GM12801 (cell line): ENCODE results near the gene OBP2B.

Experiments
- TF ChIP-seq, protein P1 (sequence below): IDR thresholded peaks from one replicate; pipeline ENCODE4 v1.5.1; 2011; ENCODE audit warnings: control low read depth; ENCODE audit not compliant: insufficient read length; ENCODE audit errors: extremely low read depth

The OBP2B gene

DNA sequence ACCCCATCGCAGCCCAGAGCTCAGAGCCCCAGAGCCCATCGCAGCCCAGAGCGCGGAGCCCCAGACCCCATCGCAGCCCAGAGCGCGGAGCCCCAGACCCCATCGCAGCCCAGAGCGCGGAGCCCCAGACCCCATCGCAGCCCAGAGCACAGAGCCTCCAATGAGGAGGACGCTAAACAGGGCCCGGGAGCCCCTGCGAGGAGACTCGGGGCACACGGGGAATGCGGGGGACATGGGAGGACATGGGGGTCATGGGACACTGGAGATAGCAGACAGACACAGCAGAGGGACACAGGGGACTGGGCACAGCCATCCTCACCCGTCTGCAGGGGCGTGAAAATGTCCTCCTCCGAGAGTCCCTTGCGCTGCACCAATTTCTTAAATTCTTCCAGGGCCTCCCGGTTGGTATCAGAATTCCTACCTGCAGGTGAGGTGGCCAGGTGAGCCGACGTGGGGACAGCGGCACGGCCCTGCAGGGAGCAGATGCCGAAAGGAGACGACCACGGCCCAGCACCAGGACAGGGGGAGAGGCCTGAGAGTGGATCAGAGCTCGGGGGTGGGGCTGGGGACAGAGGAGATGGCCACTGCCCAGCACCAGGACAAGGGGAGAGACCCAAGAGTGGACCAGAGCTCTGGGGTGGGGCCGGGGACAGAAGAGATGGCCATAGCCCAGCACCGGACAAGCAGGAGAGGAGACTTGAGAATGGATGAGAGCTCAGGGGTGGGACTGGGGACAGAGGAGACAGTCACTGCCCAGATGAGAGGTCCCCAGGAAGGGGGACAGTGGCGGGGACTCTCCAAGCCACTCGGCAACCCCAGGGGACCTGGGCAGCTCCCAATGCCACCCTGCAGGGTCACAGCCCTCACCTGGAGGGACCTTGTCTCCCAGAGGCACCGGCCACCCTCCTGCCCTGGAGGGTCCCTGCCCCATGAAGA is 2.8 kb downstream of the OBP2B start:
- TF ChIP-seq, protein P1, sequence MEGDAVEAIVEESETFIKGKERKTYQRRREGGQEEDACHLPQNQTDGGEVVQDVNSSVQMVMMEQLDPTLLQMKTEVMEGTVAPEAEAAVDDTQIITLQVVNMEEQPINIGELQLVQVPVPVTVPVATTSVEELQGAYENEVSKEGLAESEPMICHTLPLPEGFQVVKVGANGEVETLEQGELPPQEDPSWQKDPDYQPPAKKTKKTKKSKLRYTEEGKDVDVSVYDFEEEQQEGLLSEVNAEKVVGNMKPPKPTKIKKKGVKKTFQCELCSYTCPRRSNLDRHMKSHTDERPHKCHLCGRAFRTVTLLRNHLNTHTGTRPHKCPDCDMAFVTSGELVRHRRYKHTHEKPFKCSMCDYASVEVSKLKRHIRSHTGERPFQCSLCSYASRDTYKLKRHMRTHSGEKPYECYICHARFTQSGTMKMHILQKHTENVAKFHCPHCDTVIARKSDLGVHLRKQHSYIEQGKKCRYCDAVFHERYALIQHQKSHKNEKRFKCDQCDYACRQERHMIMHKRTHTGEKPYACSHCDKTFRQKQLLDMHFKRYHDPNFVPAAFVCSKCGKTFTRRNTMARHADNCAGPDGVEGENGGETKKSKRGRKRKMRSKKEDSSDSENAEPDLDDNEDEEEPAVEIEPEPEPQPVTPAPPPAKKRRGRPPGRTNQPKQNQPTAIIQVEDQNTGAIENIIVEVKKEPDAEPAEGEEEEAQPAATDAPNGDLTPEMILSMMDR = no peak

DNA sequence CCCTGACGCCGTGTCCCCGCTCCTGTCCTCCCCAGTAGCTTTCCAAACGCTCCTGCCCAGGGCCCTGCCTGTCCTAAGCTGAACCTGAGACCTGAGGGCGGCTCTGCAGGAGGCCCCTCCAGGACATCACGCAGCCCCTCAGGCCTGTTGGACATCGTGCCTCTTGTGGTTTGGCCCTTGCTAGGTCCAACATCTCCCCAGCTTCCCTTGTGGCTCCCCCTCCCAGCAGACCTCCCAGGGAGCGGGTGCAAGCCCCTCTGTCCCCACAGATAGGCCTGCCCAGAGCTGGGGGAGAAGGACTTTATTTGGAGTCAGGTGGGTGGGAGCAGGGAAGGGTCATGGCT is 4.1 kb downstream of the OBP2B start:
- TF ChIP-seq, protein P1 = no peak

DNA sequence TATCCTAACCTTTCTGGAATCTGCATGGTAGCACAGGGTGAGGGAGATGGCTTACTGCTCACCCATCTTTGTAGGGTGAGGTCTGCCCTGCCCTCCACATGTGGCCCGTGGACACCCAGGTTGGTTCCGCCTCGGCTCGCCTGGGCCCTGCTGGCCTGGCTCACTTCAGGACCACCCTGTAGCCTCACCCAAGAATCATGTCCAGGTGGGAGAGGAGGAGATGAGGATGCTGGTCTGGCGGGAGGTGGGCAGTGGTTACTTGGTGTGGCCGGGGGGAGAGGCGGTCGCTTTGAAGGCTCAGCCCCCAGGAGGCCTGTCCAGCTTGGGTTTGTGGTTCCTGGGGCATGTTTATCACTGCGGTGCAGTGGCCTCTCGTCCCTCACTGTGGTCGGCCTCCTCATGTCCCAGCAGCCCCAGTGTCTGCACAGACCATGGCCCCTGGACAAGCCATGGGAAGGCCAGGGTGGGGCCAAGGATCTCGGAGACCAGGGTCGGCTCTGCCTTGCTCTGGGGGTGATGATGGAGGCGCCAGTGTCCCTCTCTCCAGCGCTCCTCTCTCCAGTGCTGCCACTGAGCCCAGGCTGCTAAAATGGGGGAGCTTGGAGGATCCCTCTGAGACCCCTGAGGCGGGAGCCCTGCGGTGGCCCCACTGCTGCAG is 4.6 kb downstream of the OBP2B start:
- TF ChIP-seq, protein P1 = no peak

DNA sequence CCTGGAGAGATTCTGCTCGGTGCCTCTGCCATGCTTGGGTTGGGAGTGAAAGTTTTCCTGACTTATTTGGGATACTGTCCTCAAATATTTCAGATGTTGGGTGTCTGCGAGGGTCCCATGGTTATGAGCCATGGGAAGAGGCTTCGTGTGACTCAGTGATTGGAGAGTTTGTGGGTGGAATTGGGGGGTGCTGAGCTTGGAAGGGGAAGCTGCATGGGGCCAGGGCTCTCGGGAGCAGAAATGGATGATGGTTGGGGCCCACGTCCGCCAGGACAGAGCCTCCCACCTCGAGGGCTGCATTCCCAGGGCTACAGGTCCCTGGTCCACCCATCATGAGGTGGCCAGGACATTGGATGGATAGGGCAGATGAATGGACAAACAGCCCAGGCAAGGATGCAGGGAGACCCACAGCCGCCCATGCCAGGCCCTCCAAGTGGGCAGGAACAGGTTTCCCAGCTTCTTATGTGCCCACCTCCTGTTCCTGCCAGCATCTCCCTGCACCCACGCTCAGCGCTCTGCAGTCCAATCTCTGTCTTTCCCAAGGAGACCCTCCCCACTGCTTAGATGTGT is 5.5 kb downstream of the OBP2B start:
- TF ChIP-seq, protein P1 = no peak

DNA sequence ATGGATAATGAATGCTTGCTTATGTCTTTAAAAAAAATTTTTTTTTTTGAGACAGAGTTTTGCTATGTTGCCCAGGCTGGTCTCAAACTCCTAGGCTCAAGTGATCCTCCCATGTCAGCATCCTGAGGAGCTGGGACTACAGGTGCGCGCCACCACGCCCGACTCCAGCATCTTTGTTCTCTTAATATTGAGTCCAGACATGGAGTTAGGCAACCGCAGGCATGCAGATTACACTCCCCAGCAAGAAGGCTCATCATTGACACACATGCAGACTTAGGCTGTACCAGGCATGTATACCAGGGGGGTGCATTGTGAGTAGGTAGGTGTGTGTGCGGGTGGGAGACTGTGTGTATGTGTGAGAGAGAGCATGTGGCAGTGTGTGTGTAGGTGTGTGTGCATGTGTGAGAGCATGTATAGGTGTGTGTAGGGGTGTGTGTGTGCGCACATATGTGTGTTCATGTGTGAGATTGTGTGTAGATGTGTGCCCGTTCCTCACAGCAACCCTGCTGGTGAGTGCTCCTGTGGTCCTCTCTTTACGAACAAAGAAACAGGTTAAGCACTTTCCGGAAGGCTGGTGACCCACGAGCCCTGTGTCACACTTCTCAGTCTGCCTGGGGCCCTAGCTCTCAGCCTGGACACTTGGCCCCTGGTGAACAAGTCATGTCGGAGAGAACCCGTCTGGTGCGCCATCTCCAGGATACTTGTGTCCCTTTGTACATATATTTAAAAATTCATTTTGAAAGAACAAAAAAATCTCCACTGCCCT is 6.2 kb downstream of the OBP2B start:
- TF ChIP-seq, protein P1 = no peak

DNA sequence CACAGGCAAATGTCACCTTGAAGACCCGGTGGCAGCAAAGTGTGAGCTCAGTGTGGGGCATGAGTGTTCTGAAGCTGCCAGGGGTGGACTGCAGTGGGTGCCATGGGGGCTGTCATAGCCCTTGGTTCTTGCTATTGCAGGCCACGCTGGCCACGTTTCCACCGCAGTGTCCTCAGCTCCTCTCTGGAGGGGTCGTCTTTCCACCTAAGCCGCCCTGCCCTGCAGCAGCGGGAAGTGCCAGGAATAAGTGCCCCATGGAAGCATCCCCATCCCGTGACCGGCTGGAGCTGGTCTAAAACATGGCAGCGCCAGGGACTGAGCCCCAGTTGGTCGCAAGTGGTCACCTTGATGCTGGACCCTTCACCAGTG is 6.9 kb downstream of the OBP2B start:
- TF ChIP-seq, protein P1 = no peak
